Esophagus muscularis mucosa (tissue), 4 donors: ENCODE measurements around the gene CUBN. TPM values are rescaled to one million over a fixed set of nuclear protein-coding genes. Genes with fewer than 3 reads are reported as not detected.

Experiments
- DNase-seq: peaks from one replicate; pipeline ENCODE4 v3.0.0-alpha.2; 2017; ENCODE audit errors: extremely low spot score
- H3K27ac ChIP-seq, 4 donors: fragments of 200-600 bp; sonication (generic); replicated peaks in 1 of 4; 1 replicate in 3 of 4; 2 replicates in 1 of 4; pipeline ENCODE4 v1.5.1; 2016 to 2019; ENCODE audit warnings: mild to moderate bottlenecking in 1 of 4
- H3K27me3 ChIP-seq, 4 donors: fragments of 200-600 bp; sonication (generic); one replicate each; pipeline versions ENCODE4 v1.5.1 to v1.6.0; 2016 to 2019
- H3K36me3 ChIP-seq, 4 donors: fragments of 200-600 bp; sonication (generic); one replicate each; pipeline ENCODE4 v1.5.1; 2016 to 2019
- H3K4me1 ChIP-seq, 4 donors: fragments of 200-600 bp; sonication (generic); one replicate each; pipeline ENCODE4 v1.5.1; 2016 to 2019
- H3K4me3 ChIP-seq, 4 donors: fragments of 200-600 bp; sonication (generic); 1 replicate in 2 of 4; 2 replicates in 2 of 4; pipeline ENCODE4 v1.5.1; 2016 to 2019; ENCODE audit warnings: mild to moderate bottlenecking in 4 of 4, moderate library complexity in 1 of 4
- H3K9me3 ChIP-seq, 4 donors: fragments of 200-600 bp; sonication (generic); 1 replicate in 3 of 4; 2 replicates in 1 of 4; pipeline ENCODE4 v1.5.1; 2016 to 2019
- EP300 ChIP-seq: sonication (generic); formaldehyde crosslinking; IDR thresholded peaks from one replicate; pipeline ENCODE4 v1.6.1; 2017; ENCODE audit warnings: antibody characterized with exemption
- POLR2A ChIP-seq: fragments of 450-650 bp; IDR thresholded peaks from one replicate; pipeline ENCODE4 v1.6.1; 2017; ENCODE audit warnings: antibody characterized with exemption, moderate library complexity, mild to moderate bottlenecking, low read depth
- POLR2AphosphoS5 ChIP-seq, 2 donors: sonication (generic); formaldehyde crosslinking; IDR thresholded peaks; one replicate each; pipeline ENCODE4 v1.6.1; 2017; ENCODE audit warnings: antibody characterized with exemption in 2 of 2
- WGBS: methylation state at CpG from one replicate; pipeline ENCODE4 v1.1.5; 2018; 5-methylcytosine and 5-hydroxymethylcytosine counted together
- intact Hi-C: fragments of 100-400 bp; cut with DNase I; formaldehyde crosslinking; loops from one replicate; pipeline ENCODE4 v1.15.1; 2023
- small RNA-seq, 3 donors: library from RNA; depleted of rRNA; stranded (forward); fragments of <200 nt; gene quantifications; one replicate each; pipeline ENCODE3, GENCODE V24; 2016
- total RNA-seq, 4 donors: library from RNA; depleted of rRNA; stranded (reverse); fragments of >200 nt; gene quantifications; one replicate each; pipeline versions ENCODE4 v1.1.0 to v1.2.1, GENCODE V29; 2016
- TF ChIP-seq, protein P1 (sequence below), 3 experiments: fragments of 200-600 bp in 2 of 3; fragments of 450-650 bp in 1 of 3; sonication (generic) in 2 of 3; IDR thresholded peaks; one replicate each; pipeline ENCODE4 v1.5.1; 2017 to 2019; ENCODE audit warnings: antibody characterized with exemption in 3 of 3, mild to moderate bottlenecking in 2 of 3, moderate library complexity in 1 of 3

Gene CUBN
- total RNA-seq, 4 donors from 2014 or later: 1.3 to 4.6 (median 2.3) TPM

DNA sequence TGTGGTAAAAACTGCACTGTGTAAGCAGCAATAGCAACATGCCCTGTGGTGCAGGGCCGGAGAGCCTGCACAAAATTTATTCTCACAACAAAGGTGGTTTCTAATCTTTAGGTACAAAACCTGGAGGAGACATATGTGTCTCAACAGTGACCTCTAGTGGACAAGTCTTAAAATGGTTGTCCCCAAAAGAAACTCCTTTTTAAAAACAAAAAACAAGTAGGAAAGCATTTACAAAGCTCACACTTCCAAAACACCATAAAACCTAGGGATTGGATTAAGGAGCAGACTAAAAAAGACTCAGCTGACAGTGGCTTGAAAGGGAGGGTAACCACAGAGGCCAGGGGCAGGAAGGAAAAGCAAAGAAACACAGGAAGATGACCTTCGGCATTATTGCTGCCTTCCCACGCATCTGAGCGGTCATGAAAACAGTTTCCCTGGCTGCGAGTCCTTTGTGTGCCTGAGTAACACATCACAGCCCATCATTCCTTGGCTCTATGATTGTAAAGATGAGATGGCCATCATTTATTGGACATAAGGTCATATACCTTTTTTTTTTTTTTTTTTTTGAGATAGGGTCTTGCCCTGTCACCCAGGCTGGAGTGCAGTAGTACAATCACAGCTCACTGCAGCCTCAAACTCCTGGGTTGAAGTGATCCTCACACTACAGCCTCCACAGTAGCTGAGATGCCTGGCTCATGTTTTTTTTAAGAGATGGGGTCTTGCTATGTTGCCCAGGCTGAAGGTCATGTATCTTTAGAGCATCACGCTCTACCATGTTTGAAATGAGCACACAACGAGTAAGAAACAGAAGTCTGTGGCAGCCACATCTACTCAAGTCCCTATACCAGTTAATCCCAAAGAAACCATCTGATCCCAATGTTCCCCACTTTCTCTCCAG is 351.9 kb downstream of the CUBN start:
- H3K9me3 ChIP-seq: no peaks in the 10 kb centered on the region
- H3K4me1 ChIP-seq: peaks cover 3 to 12% (median 10%) of the 10 kb centered on the region in 4 donors
- TF ChIP-seq, protein P1, sequence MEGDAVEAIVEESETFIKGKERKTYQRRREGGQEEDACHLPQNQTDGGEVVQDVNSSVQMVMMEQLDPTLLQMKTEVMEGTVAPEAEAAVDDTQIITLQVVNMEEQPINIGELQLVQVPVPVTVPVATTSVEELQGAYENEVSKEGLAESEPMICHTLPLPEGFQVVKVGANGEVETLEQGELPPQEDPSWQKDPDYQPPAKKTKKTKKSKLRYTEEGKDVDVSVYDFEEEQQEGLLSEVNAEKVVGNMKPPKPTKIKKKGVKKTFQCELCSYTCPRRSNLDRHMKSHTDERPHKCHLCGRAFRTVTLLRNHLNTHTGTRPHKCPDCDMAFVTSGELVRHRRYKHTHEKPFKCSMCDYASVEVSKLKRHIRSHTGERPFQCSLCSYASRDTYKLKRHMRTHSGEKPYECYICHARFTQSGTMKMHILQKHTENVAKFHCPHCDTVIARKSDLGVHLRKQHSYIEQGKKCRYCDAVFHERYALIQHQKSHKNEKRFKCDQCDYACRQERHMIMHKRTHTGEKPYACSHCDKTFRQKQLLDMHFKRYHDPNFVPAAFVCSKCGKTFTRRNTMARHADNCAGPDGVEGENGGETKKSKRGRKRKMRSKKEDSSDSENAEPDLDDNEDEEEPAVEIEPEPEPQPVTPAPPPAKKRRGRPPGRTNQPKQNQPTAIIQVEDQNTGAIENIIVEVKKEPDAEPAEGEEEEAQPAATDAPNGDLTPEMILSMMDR (IDR thresholded peaks at IDR 0.05): peak; percentile 55 to 81 (median 73)
- TF ChIP-seq POLR2A: no peak
- peak in 1 of 2 donors; percentile 22 for TF ChIP-seq POLR2AphosphoS5 (IDR thresholded peaks at IDR 0.05)
- no peak for TF ChIP-seq EP300
- 60% methylated on average over 7 of the region's 7 CpGs for WGBS
- DNase-seq: no peak
- no peaks in the 10 kb centered on the region for H3K27me3 ChIP-seq
- peak overlapping the region in 1 of 4 donors; percentile 4 for H3K4me3 ChIP-seq
- intact Hi-C loops: no loop called here
- H3K36me3 ChIP-seq: peaks cover 0 to 26% (median 1%) of the 10 kb centered on the region in 4 donors
- H3K27ac ChIP-seq: peak overlapping the region in 1 of 4 donors; percentile 28

DNA sequence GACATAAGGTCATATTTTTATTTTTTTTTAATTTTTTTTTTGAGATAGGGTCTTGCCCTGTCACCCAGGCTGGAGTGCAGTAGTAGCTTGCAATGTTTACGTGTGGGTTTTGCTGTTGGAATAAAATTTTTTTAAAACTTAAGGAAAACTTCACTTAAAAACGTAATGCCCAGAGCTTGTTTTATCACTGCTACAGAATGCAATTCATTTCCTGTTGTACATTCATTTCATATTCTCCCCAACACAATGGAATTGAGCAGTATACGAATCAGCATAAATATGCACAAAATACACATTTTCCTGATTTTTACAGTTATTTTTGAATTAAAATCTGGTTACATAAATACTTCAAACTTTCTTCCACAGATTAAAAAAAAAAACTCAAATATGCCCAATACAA is 352.7 kb downstream of the CUBN start:
- no peak for TF ChIP-seq POLR2AphosphoS5 (IDR thresholded peaks at IDR 0.05)
- Histone ChIP-seq H3K27me3 (no peaks in the 10 kb centered on the region), H3K36me3 (peaks cover 0 to 24% (median 1%) of the 10 kb centered on the region in 4 donors), H3K27ac (no peak overlapping the region), H3K9me3 (no peaks in the 10 kb centered on the region), H3K4me1 (peaks cover 3 to 17% (median 14%) of the 10 kb centered on the region in 4 donors), H3K4me3 (no peak overlapping the region)
- intact Hi-C loops: no loop called here
- no peak for DNase-seq
- 75% methylated on average over 3 of the region's 3 CpGs for WGBS

Small RNA genes lying within 50 kb of the gene (small RNA-seq; reads per million reads assigned to genes)
- 0 reads per million in 3 donors for gene AC067747.1

Other genes with a start within 250 kb of the CUBN start
- gene TRDMT1, start 71.9 kb upstream of the CUBN start, total RNA-seq: 1 to 10 TPM; 4.8 to 5.8 (median 5.5) TPM
- gene VIM, start 98.4 kb upstream of the CUBN start, total RNA-seq: 1,000 to 10,000 TPM; 1,242 to 2,218 (median 1,951) TPM